Glutamatergic neuron (in vitro differentiated cells): ENCODE data around the gene ATP7B. TPM values are rescaled to one million over a fixed set of nuclear protein-coding genes. Genes with fewer than 3 reads are reported as not detected.

Experiments
- DNase-seq: peaks from one replicate; pipeline ENCODE4 v3.0.0; 2022
- H3K27ac Mint-ChIP-seq: one replicate; pipeline ENCODE4 v1.8.0; 2020; ENCODE audit warnings: mild to moderate bottlenecking, mixed read lengths, inconsistent platforms; ENCODE audit not compliant: unreplicated experiment
- H3K27me3 Mint-ChIP-seq: one replicate; pipeline ENCODE4 v1.8.0; 2020; ENCODE audit warnings: mild to moderate bottlenecking, moderate library complexity, mixed read lengths, inconsistent platforms; ENCODE audit not compliant: unreplicated experiment
- H3K36me3 Mint-ChIP-seq: one replicate; pipeline ENCODE4 v1.8.0; 2020; ENCODE audit warnings: mild to moderate bottlenecking, mixed read lengths, inconsistent platforms; ENCODE audit not compliant: unreplicated experiment
- H3K4me1 Mint-ChIP-seq: one replicate; pipeline ENCODE4 v1.8.0; 2020; ENCODE audit warnings: mild to moderate bottlenecking, low read depth, mixed read lengths, inconsistent platforms; ENCODE audit not compliant: unreplicated experiment
- H3K4me3 Mint-ChIP-seq: one replicate; pipeline ENCODE4 v1.8.0; 2020; ENCODE audit warnings: mild to moderate bottlenecking, mixed read lengths, inconsistent platforms; ENCODE audit not compliant: unreplicated experiment
- H3K9me3 Mint-ChIP-seq: one replicate; pipeline ENCODE4 v1.8.0; 2020; ENCODE audit warnings: mild to moderate bottlenecking, moderate library complexity, mixed read lengths, inconsistent platforms; ENCODE audit not compliant: unreplicated experiment
- CTCF ChIP-seq: fragments of 200-600 bp; sonication (generic); IDR thresholded peaks from one replicate; pipeline ENCODE4 v1.5.0; 2021; ENCODE audit not compliant: partially characterized antibody, unreplicated experiment
- total RNA-seq: library from RNA; stranded (reverse); fragmentation: NEBNext Ultra II Directional; extraction: Animal tissue kit (Norgen Biotek cat#: 25700); gene quantifications from one replicate; pipeline ENCODE4 v1.2.1, GENCODE V29; 2021; ENCODE audit not compliant: unreplicated experiment

Gene ATP7B
- total RNA-seq, 1 donor from 2014 or later: 17.4 TPM

GRCh38 chr13:51883226-51883600, 128.0 kb downstream of the ATP7B start:
- Mint-ChIP-seq H3K27ac (no peak overlapping the region), H3K4me1 (no peaks in the 10 kb centered on the region)

More at GRCh38 chr13:51883226-51883600, 128.0 kb downstream of the ATP7B start:
- Mint-ChIP-seq H3K27me3 (peaks cover 2% of the 10 kb centered on the region), H3K4me3 (no peak overlapping the region), H3K36me3 (no peaks in the 10 kb centered on the region), H3K9me3 (no peaks in the 10 kb centered on the region)
- no peak for TF ChIP-seq CTCF
- no peak for DNase-seq

Other genes with a start within 250 kb of the ATP7B start
- 19.8 TPM for gene DHRS12, start 207.3 kb downstream of the ATP7B start, total RNA-seq
- 0.59 TPM for gene TMEM272, start 166.3 kb downstream of the ATP7B start, total RNA-seq
- not detected for gene CCDC70, start 149.5 kb downstream of the ATP7B start, total RNA-seq
- 46.4 TPM for gene ALG11, start 948 bp upstream of the ATP7B start, total RNA-seq
- 19.1 TPM for gene UTP14C, start 13.2 kb upstream of the ATP7B start, total RNA-seq
- gene NEK5, start 117.6 kb upstream of the ATP7B start, total RNA-seq: not detected
- gene NEK3, start 148.1 kb upstream of the ATP7B start, total RNA-seq: 54.8 TPM